ENCODE results near the gene SLC9A9. TPM values are rescaled to one million over a fixed set of nuclear protein-coding genes. Genes with fewer than 3 reads are reported as not detected.
"Not testable (repeated sequence)": the region's sequence is repeated elsewhere in the genome, so short reads cannot be mapped to it uniquely, and the experiment has no call there.

SLC9A9 gene
- total RNA-seq, 1 experiment from 2014 or later: 1.5 TPM

- no peak for DNase-seq (ENCODE audit: low read depth)
Observed at GRCh38 chr3:143565951-143566350, 282.3 kb downstream of the SLC9A9 start.

DNA sequence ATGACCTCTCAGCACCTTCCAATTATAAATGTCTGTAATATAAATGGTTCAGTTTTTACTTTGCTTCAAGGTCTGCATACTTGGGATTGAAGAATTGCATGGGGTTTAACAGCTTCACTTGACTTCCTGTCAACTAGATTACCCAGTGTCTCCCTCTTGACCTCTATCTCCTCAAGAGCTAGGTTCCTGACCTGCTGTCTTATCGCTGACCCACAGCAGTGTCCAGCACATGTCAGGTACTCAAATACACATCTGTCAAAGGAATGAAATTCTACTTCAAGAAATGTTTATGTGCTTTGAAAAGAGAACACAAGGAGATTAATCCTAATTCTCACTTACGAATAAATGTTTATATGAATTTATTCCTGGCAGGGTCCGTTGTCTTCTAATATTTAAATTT is 284.5 kb downstream of the SLC9A9 start:
- no peak for DNase-seq (ENCODE audit: low read depth)

DNA sequence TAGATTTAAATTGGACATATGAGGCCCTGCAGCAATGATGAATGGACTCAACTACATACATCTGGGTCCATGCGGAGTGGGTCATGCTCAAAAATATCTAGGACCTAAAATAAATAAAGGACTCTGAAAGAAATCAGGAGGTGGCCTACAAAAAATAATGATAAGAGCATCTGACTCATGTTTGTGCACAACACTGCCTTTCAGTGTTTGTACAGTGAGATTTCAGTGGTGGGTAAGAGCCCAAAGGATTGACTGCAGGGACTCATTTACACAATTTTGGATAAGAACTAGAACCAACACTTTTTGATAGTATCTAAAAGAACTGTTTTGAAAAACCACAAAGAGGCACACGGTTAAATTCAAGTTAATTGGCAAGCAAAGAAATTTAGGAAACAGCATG is 285.5 kb downstream of the SLC9A9 start:
- no peak for DNase-seq (ENCODE audit: low read depth)

GRCh38 chr3:143559296-143559695 is 289.0 kb downstream of the SLC9A9 start:
- DNase-seq (ENCODE audit: low read depth): no peak

GRCh38 chr3:143552851-143553250 is 295.4 kb downstream of the SLC9A9 start:
- DNase-seq (ENCODE audit: low read depth): no peak

GRCh38 chr3:143551761-143552160 is 296.5 kb downstream of the SLC9A9 start:
- no peak for DNase-seq (ENCODE audit: low read depth)

DNA sequence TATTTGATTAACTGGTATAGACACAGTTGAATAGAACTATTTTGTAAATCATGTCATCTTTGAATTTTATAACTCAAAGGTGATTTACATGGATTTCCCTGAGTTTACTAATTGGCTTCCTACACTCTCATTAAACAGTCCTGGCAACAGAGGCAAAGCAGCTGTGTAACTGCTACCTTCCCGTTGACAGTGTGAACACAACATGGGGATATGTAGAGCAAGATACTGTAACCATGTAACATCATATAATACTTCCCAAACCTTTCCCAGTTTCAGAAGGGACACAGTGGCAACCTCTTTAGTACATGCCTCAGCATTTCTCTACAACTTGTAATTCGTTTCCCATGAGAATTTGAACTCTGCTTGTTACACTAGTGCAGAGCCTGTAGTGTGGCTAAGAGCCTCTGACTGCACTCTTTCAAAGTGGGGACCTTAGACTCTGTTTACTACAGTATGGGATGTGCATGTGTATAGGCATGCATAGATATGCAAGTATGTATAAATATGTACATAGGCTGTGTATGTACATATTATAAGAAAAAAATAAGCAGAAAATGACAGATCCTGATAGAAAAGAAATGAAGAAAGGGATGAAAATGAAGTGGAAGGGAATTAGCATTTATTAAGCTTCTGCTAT is 299.3 kb downstream of the SLC9A9 start:
- no peak for DNase-seq (ENCODE audit: low read depth)

DNA sequence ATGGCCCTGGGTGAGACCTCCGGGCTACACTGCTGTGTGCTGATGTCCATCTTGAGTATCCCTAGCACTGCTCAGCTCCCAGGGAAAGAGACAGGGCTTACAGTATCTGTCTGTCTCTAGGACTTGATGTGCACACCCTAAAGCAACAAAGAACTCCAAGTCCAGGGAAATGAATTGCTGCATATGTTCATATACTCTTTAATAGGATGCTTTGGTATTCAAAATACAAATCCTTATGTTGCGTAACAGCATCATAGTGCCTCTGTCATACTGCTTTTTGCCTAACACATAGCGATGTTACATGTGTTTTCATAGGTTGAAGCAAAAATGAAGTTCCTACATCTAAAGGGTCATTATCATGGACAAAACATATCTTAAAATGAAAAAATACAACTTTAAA is 299.9 kb downstream of the SLC9A9 start:
- no peak for DNase-seq (ENCODE audit: low read depth)

DNA sequence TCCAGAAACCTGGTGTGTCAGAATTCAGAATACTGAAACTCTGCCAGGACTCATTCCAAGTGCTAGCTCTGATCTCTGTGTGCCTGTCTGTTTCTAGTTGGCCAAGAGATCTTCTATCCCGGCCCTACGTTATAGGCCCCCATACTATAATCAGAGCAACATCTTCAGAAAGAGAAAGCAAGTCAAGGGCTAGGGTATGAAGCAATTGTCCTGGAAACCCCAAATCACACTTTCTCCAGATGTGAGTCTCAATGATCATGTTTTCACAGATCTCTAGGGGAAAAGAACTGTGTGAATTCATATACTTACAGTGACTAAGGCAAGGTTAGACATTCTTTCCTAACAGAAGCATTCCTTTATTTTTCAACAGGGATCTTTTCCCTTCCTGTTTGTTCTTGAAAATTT is 309.7 kb downstream of the SLC9A9 start:
- DNase-seq (ENCODE audit: low read depth): no peak

DNA sequence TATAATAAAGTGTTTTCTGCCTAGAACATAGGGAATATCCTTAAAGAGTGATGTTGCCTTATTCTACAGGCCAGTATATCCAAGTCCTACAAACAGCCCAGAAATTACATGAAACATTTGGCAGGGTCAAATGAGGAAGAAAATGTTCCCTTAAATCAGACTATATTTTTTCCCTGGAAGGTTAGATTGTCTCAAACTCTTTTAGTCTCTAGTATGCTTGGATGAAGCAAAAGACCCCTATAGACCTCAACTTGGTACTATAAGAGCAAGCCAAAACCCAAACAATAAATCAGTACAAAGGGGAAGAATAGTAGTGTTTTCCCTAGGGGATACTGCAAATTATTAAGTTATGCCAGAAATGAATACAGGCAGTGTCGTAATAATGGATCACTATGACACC is 310.2 kb downstream of the SLC9A9 start:
- DNase-seq (ENCODE audit: low read depth): no peak

DNA sequence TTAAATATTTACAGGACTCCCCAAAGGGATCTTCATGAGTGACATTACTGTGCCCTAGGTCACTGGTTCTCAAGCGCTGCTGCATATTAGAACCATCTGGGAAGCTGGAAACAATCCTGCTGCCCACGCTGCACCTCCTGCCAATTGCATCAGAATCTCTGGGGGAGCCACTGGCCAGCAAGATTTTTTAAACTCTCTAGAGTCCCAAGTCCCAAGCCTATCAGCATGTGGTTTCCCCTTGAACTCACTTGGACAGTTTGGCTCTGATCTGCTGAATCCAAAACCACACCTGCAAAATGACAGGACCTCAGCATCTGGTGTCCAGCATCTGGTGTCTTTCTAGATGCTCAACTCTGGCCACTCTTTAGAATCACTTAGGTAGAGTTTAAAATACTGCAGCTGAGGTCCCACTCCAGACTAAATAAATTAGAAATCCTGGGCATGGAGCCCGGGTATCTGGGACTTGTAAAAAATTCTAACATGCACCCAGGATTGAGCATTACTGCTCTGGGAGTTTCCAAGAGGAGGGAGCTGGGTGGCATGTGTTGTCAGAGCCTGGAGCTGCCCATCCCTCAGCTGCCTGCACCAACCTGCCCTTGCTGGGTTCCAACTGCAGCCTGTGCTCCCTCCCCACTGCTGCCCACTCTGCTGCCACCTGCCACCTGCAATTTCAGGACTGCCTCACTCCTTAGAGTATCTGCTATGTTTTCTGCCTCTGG is 311.3 kb downstream of the SLC9A9 start:
- DNase-seq (ENCODE audit: low read depth): no peak

DNA sequence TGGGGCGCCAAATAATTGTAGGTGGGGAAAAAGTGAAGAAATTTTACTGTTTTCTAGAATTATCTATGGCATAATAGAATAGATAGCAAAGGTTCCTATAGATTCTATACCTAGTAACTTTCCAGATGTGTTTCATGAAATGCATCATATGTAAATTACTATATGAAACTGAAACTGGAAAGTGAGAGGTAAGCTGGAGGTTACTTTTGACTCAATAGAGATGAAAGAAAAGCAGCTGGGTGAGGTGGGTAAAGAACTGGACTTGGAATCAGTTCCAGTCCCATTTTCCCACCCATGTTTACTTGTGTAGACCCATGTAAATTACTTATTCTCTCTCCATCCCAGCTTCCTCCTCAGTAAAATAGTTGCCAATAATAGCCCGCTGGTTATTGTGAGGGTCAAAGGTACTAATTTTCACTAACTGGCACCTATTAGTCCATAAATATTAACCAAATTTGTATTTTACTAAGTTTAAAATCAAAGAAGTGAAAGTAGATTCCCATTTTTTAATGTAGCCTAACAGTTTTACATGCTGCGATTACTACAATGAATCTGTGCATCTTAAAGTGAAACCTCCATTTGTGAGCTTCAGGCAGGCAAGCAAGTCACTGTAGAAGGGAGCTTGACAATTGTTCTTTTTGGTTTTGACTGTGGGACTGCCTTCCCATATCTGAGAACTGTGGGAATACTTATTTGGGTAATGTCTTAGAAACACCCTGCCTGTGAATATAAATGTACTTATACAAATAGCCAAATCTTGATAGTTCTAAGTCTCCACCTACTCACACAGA is 312.1 kb downstream of the SLC9A9 start:
- no peak for DNase-seq (ENCODE audit: low read depth)

- no peak for DNase-seq (ENCODE audit: low read depth)
Observed at GRCh38 chr3:143533391-143533790, 314.9 kb downstream of the SLC9A9 start.

- DNase-seq (ENCODE audit: low read depth): no peak
Observed at GRCh38 chr3:143532091-143532490, 316.2 kb downstream of the SLC9A9 start.

GRCh38 chr3:143531101-143531500 is 317.2 kb downstream of the SLC9A9 start:
- no peak for DNase-seq (ENCODE audit: low read depth)

DNA sequence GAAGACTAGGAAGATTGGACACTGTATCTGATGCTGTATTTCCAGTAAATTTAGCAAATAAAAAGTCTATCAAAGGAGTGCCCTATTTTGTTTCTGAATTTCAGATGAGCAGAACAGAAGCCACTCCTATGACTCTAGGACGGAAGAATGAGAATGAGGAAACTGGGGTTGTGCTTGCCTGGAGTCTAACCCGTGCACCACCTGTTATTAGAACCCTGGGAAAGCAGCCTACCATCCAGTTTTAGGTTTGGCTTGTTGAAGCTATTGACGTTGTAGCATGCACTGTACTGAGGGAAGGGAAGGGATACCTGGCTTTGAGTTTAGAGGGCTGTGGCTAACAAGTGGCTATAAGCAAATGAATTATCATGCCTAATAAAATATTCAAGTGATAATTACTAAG is 318.5 kb downstream of the SLC9A9 start:
- no peak for DNase-seq (ENCODE audit: low read depth)

DNA sequence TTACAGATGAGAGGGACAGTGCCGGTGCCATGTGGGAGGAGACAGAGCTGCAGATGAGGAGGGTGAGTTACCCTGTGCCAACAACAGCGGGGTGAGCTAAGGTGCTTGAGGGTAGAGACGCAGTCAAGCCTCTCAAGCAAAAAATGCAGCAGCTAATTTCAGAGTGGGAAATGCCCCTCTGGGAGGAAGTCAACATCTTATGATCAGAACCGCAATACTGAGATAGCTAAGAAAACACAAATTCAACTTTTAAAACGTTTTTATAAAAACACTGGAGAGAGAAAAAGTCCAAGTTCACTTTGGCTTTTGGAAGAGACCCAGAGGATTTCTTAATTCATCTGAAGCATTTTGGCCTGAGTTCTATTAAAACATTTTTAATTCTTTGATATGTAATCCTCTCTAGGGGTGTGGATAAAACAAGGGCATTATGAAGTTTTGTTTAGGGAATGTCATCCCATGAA is 319.2 kb downstream of the SLC9A9 start:
- DNase-seq (ENCODE audit: low read depth): no peak

GRCh38 chr3:143526011-143526545 is 322.2 kb downstream of the SLC9A9 start:
- no peak for DNase-seq (ENCODE audit: low read depth)

GRCh38 chr3:143525408-143525807 is 322.9 kb downstream of the SLC9A9 start:
- no peak for DNase-seq (ENCODE audit: low read depth)

- no peak for DNase-seq (ENCODE audit: low read depth)
Observed at GRCh38 chr3:143521803-143522202, 326.5 kb downstream of the SLC9A9 start.

- not testable (repeated sequence) for DNase-seq (ENCODE audit: low read depth)
Observed at GRCh38 chr3:143517131-143517530, 331.1 kb downstream of the SLC9A9 start.

- DNase-seq (ENCODE audit: low read depth): no peak
Observed at GRCh38 chr3:143514874-143515273, 333.4 kb downstream of the SLC9A9 start.
